T-helper 2 cell treated with Interferon-gamma antibody and Interleukin-4, amounts not matched to agents 5 μg/mL and 100 μg/mL, for 36 hours (primary cell): Measurements from ENCODE around the gene ADRA1B.

Source experiments
- DNase-seq: peaks from one replicate; pipeline ENCODE4 v3.0.0; 2021; ENCODE audit warnings: low spot score
- H3K27ac Mint-ChIP-seq: one replicate; pipeline ENCODE4 v1.8.0; 2021; ENCODE audit warnings: mild to moderate bottlenecking, mixed read lengths
- H3K27me3 Mint-ChIP-seq: one replicate; pipeline ENCODE4 v1.8.0; 2021; ENCODE audit warnings: low read depth, mixed read lengths
- H3K36me3 Mint-ChIP-seq: one replicate; pipeline ENCODE4 v1.8.0; 2021; ENCODE audit warnings: low read depth, mixed read lengths
- H3K4me1 Mint-ChIP-seq: one replicate; pipeline ENCODE4 v1.8.0; 2021; ENCODE audit warnings: low read depth, mixed read lengths
- H3K4me3 Mint-ChIP-seq: one replicate; pipeline ENCODE4 v1.8.0; 2022; ENCODE audit warnings: mild to moderate bottlenecking, moderate library complexity, mixed read lengths
- H3K9me3 Mint-ChIP-seq: one replicate; pipeline ENCODE4 v1.8.0; 2021; ENCODE audit warnings: mixed read lengths

Gene ADRA1B

GRCh38 chr5:159928122-159928909 lies 12.0 kb downstream of the ADRA1B start:
- no peak overlapping the region for H3K4me3 Mint-ChIP-seq
- peaks cover 15% of the 10 kb centered on the region for H3K27me3 Mint-ChIP-seq
- H3K4me1 Mint-ChIP-seq, result no peaks in the 10 kb centered on the region
- no peak overlapping the region for H3K27ac Mint-ChIP-seq
- H3K9me3 Mint-ChIP-seq, result no peaks in the 10 kb centered on the region
- no peak for DNase-seq
- H3K36me3 Mint-ChIP-seq, result no peaks in the 10 kb centered on the region

DNA sequence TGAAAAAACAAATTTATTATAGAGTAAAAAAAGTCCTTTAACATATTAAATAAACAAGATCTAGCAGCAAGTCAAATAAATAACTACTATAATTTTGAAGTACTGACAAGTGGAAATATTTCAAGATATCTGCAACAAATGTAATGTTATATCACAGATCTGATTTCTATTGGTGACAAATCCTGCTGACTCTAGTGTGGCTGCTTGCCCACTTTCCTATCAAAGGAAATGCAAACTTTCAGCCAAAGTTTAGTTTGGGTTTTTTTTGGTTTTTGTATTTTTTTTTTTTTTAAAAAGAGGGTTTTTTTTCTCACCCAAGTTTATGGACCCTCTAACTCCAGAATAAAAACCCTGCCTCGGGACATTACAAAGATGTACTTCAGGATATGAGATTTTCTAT lies 12.9 kb downstream of the ADRA1B start:
- Mint-ChIP-seq H3K27ac (no peak overlapping the region), H3K9me3 (no peaks in the 10 kb centered on the region), H3K4me3 (no peak overlapping the region), H3K4me1 (peaks cover 1% of the 10 kb centered on the region), H3K27me3 (peaks cover 16% of the 10 kb centered on the region), H3K36me3 (no peaks in the 10 kb centered on the region)
- DNase-seq, result no peak

DNA sequence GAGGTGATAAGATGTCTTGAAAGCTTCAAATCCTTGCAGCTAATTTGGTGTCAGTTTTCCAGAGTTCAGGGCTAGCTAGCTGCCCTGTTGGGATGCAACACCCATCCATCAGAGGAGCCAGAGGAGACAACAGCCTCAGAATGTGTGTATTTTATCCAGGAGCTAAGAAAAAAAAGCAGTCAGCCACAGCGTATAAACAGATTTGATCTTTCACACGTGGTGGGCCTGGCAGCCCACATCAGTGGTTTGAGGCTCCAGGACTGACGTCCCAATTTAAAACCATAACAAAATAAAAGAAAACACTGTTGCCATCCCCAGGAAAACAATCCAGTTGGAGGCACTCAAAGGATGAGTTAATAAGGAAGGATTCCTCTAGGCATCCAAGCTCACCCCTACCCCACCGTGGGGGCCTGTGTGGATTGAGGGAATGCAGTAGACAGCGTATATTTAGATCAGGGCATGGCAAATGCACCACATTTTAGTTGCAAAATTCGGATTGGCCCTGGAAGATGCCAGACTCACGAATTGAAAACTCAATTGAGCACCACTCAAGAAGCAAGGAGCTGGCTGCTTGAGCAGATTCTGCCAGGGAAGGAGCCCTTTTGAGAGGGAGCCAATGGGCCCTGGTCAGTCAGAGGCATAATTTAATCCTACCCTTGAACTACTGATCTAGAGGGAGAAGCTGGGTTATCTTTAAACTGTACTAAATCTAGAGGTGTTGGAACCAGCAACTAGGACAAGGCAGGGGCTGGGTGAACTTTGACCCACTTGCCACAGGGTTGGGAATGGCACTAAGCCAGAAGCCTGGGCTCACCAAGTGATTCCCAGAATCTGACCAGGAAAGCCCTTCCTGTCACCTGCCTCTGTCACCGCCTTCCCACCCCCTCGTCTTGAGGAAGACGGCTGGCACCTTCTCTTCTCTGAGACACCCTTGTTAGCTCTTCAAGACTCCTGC lies 17.5 kb downstream of the ADRA1B start:
- Mint-ChIP-seq H3K27me3 (peaks cover 10% of the 10 kb centered on the region), H3K36me3 (no peaks in the 10 kb centered on the region), H3K9me3 (no peaks in the 10 kb centered on the region), H3K4me1 (peaks cover 1% of the 10 kb centered on the region), H3K4me3 (no peak overlapping the region), H3K27ac (no peak overlapping the region)
- DNase-seq, result peak; percentile 6

DNA sequence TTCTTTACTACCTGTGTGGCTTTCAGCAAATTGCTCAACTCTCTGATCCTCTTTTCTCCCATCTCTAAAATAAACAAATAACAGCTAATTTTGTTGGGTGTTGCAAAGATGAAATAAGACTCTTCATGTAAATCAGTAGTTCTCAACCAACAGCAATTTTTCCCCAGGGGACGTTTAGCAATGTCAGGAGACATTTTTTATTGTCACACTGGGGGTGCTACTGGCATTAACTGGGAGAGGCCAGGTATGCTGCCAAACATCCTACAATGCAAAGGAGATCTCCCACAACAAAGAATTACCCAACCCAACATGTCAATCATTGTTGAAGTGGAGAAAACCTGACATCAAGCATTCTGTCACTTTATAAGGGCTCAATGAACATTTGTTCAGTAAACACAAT lies 19.7 kb downstream of the ADRA1B start:
- Mint-ChIP-seq H3K27ac (no peak overlapping the region), H3K4me1 (peaks cover 1% of the 10 kb centered on the region), H3K4me3 (no peak overlapping the region), H3K27me3 (peaks cover 14% of the 10 kb centered on the region), H3K9me3 (no peaks in the 10 kb centered on the region), H3K36me3 (no peaks in the 10 kb centered on the region)
- DNase-seq, result no peak

GRCh38 chr5:159936686-159937329 lies 20.5 kb downstream of the ADRA1B start:
- Mint-ChIP-seq H3K27me3 (peaks cover 14% of the 10 kb centered on the region), H3K4me3 (no peak overlapping the region)

GRCh38 chr5:159937580-159937979 lies 21.3 kb downstream of the ADRA1B start:
- peaks cover 1% of the 10 kb centered on the region for H3K4me1 Mint-ChIP-seq
- no peak for DNase-seq
- H3K9me3 Mint-ChIP-seq, result no peaks in the 10 kb centered on the region
- H3K4me3 Mint-ChIP-seq, result no peak overlapping the region
- H3K36me3 Mint-ChIP-seq, result no peaks in the 10 kb centered on the region
- no peak overlapping the region for H3K27ac Mint-ChIP-seq
- H3K27me3 Mint-ChIP-seq, result peaks cover 9% of the 10 kb centered on the region

More at GRCh38 chr5:159936686-159937329, 20.5 kb downstream of the ADRA1B start:
- Mint-ChIP-seq H3K36me3 (no peaks in the 10 kb centered on the region), H3K4me1 (peaks cover 1% of the 10 kb centered on the region), H3K9me3 (no peaks in the 10 kb centered on the region), H3K27ac (no peak overlapping the region)
- no peak for DNase-seq

DNA sequence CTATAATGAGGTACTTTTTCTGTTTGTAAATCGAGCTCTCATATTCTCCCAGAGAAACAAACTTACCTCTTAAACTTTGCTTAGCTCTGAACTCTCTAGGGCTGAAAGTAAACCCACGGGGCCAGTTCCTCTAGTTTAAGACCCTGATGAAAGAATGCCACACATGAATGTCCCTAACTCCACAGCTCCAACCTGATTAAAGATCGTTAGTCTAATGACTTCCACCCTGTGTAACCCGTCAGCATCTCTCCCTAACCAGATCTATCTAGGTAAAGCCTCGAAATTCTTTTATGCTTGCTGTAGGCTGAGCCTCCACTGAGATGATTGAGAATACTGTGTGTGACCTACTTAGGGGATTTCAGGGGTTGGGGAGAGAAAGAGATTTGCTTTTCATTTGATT lies 27.0 kb downstream of the ADRA1B start:
- Mint-ChIP-seq H3K4me1 (peaks cover 3% of the 10 kb centered on the region), H3K4me3 (no peak overlapping the region), H3K27ac (no peak overlapping the region), H3K9me3 (no peaks in the 10 kb centered on the region), H3K27me3 (peaks cover 9% of the 10 kb centered on the region), H3K36me3 (no peaks in the 10 kb centered on the region)
- DNase-seq, result no peak

GRCh38 chr5:159944056-159944600 lies 27.8 kb downstream of the ADRA1B start:
- Mint-ChIP-seq H3K4me3 (no peak overlapping the region), H3K27ac (no peak overlapping the region), H3K36me3 (no peaks in the 10 kb centered on the region), H3K4me1 (peaks cover 3% of the 10 kb centered on the region), H3K27me3 (peaks cover 10% of the 10 kb centered on the region), H3K9me3 (no peaks in the 10 kb centered on the region)
- DNase-seq, result no peak

- H3K27me3 Mint-ChIP-seq, result peaks cover 11% of the 10 kb centered on the region
- peaks cover 3% of the 10 kb centered on the region for H3K4me1 Mint-ChIP-seq
- no peak for DNase-seq
- no peaks in the 10 kb centered on the region for H3K36me3 Mint-ChIP-seq
- no peak overlapping the region for H3K4me3 Mint-ChIP-seq
- H3K9me3 Mint-ChIP-seq, result no peaks in the 10 kb centered on the region
- H3K27ac Mint-ChIP-seq, result no peak overlapping the region
These were observed 29.1 kb downstream of the ADRA1B start for GRCh38 chr5:159945359-159945758.

DNA sequence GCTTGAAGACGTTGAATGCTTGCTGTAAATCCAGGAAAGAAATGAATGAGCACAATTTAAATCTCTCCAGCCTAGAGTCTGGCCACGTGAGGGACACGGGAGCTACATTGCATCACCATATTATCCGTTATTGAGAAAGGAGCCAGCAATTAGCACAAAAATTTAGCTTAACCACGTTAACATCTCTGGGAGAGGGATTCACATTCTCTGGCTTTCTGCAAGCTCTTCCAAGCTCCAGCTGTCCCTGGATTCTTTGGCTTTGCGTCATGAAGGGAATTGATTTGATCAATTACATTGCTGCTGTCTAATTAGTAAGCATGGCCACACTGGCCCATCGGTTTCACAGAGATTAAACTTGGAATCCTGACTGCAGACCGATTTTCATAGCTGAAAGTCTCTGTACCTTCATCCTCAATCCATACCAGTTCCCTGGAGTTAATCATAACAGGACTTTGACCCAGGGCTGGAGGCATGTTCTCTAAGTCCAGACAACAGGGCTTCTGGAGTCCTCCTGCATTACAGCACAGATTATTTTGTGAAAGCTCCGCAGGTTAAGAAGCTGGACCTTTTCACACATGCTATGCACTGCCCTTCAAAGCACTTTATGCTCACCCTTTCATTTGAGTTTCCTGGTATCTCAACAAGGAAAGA lies 31.6 kb downstream of the ADRA1B start:
- Mint-ChIP-seq H3K4me3 (no peak overlapping the region), H3K36me3 (no peaks in the 10 kb centered on the region), H3K4me1 (peaks cover 3% of the 10 kb centered on the region), H3K27me3 (peaks cover 11% of the 10 kb centered on the region), H3K27ac (no peak overlapping the region), H3K9me3 (no peaks in the 10 kb centered on the region)
- DNase-seq, result no peak

- no peaks in the 10 kb centered on the region for H3K9me3 Mint-ChIP-seq
- H3K4me3 Mint-ChIP-seq, result no peak overlapping the region
- no peak for DNase-seq
- H3K4me1 Mint-ChIP-seq, result no peaks in the 10 kb centered on the region
- H3K27ac Mint-ChIP-seq, result no peak overlapping the region
- H3K36me3 Mint-ChIP-seq, result no peaks in the 10 kb centered on the region
- peaks cover 9% of the 10 kb centered on the region for H3K27me3 Mint-ChIP-seq
These were observed 35.1 kb downstream of the ADRA1B start for GRCh38 chr5:159951387-159951786.

DNA sequence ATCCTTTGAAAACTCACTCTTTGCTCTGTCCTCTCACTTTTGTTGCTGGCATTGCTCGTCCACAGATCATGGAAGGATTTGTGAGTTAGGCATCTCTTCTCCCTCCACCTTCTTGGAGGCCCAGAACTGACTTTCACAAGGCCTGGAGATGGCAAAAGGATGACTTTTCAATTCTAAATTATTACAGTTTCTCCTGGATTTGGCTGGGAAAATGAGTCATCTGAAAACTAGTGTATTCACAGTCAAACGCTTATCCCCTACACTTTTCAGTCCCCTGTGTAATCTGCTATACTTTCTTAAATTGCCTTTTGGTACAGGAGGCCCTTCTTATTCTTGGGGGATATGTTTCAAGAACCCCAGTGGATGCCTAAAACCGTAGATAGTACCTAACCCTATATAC lies 35.6 kb downstream of the ADRA1B start:
- H3K36me3 Mint-ChIP-seq, result no peaks in the 10 kb centered on the region
- no peak for DNase-seq
- H3K27ac Mint-ChIP-seq, result no peak overlapping the region
- H3K4me1 Mint-ChIP-seq, result no peaks in the 10 kb centered on the region
- peaks cover 9% of the 10 kb centered on the region for H3K27me3 Mint-ChIP-seq
- no peak overlapping the region for H3K4me3 Mint-ChIP-seq
- no peaks in the 10 kb centered on the region for H3K9me3 Mint-ChIP-seq

DNA sequence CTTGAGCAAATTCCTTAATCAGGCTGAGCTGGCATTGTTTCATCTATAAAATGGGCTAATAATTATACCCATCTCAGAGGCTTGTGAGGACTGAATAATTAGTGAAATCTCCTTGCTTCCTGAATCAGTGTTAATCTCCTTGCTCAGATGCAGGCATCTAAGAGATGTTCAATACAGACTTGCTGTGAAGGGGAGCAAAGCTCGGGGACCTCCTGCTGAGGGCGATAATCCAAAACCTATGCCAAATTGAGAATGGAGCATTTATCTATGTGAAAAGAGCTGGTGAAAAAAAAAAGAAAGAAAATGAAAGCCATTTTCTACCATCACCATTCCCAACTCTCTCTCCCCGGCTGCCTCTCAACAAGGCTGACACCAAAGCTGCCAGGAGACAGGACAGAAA lies 37.3 kb downstream of the ADRA1B start:
- Mint-ChIP-seq H3K4me3 (no peak overlapping the region), H3K9me3 (no peaks in the 10 kb centered on the region), H3K4me1 (no peaks in the 10 kb centered on the region), H3K36me3 (no peaks in the 10 kb centered on the region), H3K27me3 (peaks cover 10% of the 10 kb centered on the region), H3K27ac (no peak overlapping the region)
- no peak for DNase-seq
